ELF-1 (cell line): ENCODE results near the gene SCMH1.
"Not testable (repeated sequence)": the region's sequence is repeated elsewhere in the genome, so short reads cannot be mapped to it uniquely, and the experiment has no call there.

Source experiments
- DNase-seq: peaks from one replicate; pipeline ENCODE4 v3.0.0-alpha.2; 2016; ENCODE audit warnings: low read depth, low spot score

SCMH1 gene

GRCh38 chr1:41213341-41213740 lies 28.8 kb downstream of the SCMH1 start:
- DNase-seq, result no peak

- DNase-seq, result not testable (repeated sequence)
Measured at GRCh38 chr1:41211608-41212007, 30.5 kb downstream of the SCMH1 start.

GRCh38 chr1:41207053-41207452 lies 35.1 kb downstream of the SCMH1 start:
- DNase-seq, result not testable (repeated sequence)

DNA sequence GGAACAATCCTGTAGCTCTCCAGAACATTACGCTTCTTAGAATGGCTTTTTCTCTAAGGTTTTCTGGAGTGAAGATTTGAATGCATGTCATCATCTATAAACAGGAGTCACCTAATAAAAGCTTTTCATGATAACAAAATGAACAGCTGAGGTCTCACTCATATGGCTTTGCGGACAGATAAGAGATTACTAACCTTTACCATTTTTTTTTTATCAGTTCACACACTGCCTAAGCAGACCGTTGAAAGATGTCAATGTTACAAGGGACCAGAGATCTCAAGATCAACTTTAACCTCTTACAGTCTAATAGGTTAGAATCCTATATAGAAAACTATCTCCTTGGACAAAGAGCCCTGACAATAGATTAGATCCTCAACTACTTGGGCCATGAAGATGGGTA lies 41.4 kb downstream of the SCMH1 start:
- DNase-seq, result no peak

DNA sequence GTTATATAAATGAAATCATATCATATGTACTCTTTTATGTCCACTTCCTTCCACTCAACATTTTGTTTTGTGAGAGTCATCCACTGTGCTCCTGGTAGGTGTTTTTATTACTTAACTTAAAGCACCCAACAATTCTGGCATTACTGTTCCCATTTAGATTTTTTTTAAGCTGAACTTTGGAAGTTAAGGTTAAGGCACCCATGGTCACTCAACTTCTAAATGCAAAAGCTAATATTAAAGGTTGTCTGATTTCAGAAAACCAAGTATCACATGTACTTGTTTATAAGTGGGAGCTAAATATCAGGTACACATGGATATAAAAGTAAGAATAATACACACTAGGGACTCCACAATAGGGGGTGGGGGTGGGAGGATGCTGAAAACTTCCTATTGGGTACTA lies 42.7 kb downstream of the SCMH1 start:
- DNase-seq, result no peak

- no peak for DNase-seq
Measured at GRCh38 chr1:41192456-41193178, 49.5 kb downstream of the SCMH1 start.

- no peak for DNase-seq
Measured at GRCh38 chr1:41184446-41184845, 57.7 kb downstream of the SCMH1 start.

DNA sequence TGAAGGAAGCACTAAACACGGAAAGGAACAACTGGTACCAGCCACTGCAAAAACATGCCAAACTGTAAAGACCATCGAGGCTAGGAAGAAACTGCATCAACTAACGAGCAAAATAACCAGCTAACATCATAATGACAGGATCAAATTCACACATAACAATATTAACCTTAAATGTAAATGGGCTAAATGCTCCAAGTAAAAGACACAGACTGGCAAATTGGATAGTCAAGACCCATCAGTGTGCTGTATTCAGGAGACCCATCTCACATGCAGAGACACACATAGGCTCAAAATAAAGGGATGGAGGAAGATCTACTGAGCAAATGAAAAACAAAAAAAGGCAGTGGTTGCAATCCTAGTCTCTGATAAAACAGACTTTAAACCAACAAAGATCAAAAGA lies 63.9 kb downstream of the SCMH1 start:
- not testable (repeated sequence) for DNase-seq

DNA sequence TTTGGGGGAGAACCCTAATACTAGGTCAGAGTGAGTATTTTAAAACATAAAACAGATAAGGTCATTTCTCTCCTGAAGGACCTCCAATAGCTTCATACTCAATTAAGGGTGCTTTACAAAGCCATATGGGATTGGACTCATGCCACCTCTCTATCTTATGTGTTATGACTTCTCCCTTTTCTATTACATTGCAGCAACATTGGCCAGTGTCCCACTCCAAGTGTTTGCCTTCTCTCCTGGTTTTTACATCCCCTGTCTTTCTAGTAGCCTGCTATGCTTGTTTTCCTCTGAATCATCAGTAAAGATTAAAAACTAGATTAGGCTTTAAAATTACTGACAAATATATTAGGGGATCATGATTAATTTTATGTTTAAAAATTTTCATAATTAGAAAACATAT lies 66.6 kb downstream of the SCMH1 start:
- DNase-seq, result no peak

DNA sequence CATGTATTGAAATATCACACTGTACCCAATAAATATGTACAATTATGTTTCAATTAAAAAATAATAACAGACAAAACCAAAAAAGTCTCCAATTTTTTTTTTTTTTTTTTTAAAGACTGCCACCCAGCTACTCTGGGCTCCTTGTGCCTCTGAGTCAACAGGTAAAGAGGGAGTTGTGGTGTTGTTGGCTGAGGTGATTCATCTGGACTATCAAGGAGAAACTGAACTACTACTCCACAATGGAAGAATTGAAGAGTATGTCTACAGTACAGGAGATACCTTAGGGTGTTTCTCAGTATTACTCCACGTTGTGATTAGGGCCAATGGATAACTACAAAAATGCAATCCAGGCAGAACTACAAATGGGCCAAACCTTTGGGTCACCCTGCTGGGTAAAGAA lies 67.9 kb downstream of the SCMH1 start:
- DNase-seq, result no peak

- no peak for DNase-seq
Measured at GRCh38 chr1:41173651-41174050, 68.5 kb downstream of the SCMH1 start.

DNA sequence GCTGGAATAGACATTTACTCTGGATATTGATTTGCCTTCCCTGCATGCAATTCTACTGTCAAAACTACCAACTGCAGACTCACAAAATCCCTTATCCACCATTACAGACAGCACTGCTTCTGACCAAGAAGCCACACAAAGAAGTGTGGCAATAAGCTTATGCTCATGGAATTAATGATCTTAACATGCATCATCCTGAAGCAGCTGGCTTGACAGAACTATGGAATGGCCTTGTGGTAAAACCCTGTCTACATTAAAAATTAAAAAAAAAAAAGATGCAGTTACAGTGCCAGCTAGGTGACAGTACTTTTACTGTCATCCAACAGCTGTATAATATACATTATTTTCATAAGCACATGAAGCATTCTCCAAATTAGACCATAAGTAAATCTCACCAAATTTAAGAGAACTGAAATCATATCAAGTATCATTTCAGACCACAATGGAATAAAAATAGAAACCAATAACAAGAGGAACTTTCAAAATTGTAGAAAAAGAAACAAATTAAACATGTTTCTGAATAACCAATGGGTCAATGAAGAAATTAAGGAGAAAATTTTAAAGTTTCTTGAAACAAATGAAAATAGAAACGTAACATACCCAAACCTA lies 70.7 kb downstream of the SCMH1 start:
- DNase-seq, result no peak

GRCh38 chr1:41169799-41170180 lies 72.3 kb downstream of the SCMH1 start:
- no peak for DNase-seq

- DNase-seq, result no peak
Measured at GRCh38 chr1:41169066-41169798, 72.9 kb downstream of the SCMH1 start.

GRCh38 chr1:41167667-41168066 lies 74.4 kb downstream of the SCMH1 start:
- DNase-seq, result no peak

DNA sequence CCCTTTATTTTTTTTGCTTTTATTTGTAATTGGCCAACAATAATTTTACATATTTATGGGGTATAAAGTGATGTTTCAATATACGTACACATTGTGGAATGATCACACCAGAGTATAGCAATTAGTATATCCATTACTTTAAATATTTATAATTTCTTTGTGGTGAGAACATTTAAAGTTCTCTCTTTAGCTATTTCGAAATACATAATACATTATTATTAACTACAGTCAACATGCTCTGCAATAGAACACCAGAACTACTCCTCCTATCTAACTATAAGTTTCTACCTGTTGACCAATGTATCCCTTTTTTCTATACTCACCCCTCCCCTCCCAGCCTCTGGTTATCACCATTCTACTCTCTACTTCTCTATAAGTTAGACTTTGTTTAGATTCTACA lies 77.4 kb downstream of the SCMH1 start:
- no peak for DNase-seq

DNA sequence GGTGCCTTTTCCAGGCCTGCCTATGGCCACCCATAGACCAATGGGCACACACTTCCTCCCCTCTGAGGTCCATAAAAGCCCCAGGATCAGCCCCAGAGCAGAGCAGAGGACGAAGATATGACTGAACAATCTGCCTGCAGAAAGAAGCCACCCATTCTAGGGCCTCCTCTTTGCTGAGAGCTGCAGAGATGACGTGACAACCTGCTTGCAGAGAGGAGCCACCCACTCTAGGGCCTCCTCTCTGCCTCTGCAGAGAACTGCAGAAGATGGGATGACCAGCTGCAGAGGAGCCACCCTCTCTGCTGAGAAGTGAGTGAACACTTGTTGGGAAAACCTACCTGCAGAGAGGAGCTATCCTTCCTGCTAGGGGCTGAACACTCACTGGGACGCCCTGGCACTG lies 79.7 kb downstream of the SCMH1 start:
- DNase-seq, result no peak

DNA sequence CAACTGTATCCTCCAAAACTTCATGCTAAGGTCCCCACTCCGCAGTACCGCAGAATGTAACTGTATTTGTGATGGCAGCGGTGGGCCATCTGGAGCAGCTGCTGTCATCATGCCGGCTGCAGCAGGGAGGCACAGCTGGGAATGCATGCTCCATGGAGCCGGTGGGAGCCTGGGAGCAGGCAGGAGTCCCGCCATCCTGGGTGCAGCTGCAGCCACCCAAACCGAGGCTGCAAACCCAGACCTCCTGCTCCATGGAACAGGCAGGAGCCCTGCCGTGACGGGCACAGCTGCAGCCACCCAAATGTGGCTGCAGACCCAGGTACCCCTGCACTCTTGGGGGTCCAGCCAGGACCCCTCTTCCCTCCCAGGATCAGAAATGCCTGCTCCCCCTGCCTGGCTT lies 80.3 kb downstream of the SCMH1 start:
- DNase-seq, result no peak

- DNase-seq, result no peak
Measured at GRCh38 chr1:41160498-41161110, 81.5 kb downstream of the SCMH1 start.

GRCh38 chr1:41158966-41159365 lies 83.1 kb downstream of the SCMH1 start:
- no peak for DNase-seq

- no peak for DNase-seq
Measured at GRCh38 chr1:41158147-41158875, 83.8 kb downstream of the SCMH1 start.

DNA sequence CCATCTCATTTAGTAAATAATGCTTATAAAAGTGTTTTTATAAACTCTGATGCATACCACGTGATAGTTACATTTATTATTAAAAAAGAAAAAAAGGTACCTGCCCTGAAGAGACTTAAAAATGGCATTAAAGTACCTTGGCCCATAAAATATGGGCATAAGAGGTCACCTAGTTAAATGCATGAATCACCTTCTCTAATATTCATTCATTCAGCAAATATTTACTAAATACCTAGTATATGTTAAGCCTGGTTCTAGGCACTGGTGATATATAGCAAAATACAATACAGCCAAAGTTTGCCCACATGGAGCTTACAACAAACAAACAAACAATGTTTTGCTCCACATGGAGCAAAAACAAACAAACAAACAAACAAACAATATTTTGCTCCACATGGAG lies 87.0 kb downstream of the SCMH1 start:
- no peak for DNase-seq
